ENCODE measurements around the gene DNAAF2.

Gene DNAAF2

GRCh38 chr14:49641697-49642129, 6.7 kb upstream of the DNAAF2 start:
- POLR2A ChIA-PET = no interaction called here

More at GRCh38 chr14:49641697-49642129, 6.7 kb upstream of the DNAAF2 start:
- Histone ChIP-seq H3K4me1 (ENCODE audit: control insufficient read depth, insufficient read depth, low read length) (peaks cover 15% of the 10 kb centered on the region), H3K36me3 (ENCODE audit: control insufficient read depth in 2 of 2, insufficient read depth in 1 of 2, low read length in 2 of 2) (peaks cover 19 to 24% of the 10 kb centered on the region in 2 experiments; a peak in 2 of 3 replicates), H3K27ac (ENCODE audit: extremely low read depth, low read depth, low read length) (peak overlapping the region; percentile 21; the same call in 1 of the 2 replicates), H3K9me3 (ENCODE audit: control insufficient read depth, insufficient read depth, low read depth, low read length) (no peaks in the 10 kb centered on the region), H3K4me3 (ENCODE audit: low read depth, low read length) (no peak overlapping the region)
- CTCF ChIA-PET = no interaction called here
- TF ChIP-seq ZBTB20 (tag by site-specific recombination; IDR thresholded peaks at IDR 0.05) = peak; percentile 24; the same call in 1 of the 2 replicates
- no peak for TF ChIP-seq ZNF157 (tag by site-specific recombination; IDR thresholded peaks at IDR 0.05)
- TF ChIP-seq ZNF76 (tag by site-specific recombination; IDR thresholded peaks at IDR 0.05; ENCODE audit: borderline replicate concordance, low read depth) = no peak
- no peak for TF ChIP-seq ZBTB17 (tag by site-specific recombination; IDR thresholded peaks at IDR 0.05)
- TF ChIP-seq ZNF48 (tag by site-specific recombination; IDR thresholded peaks at IDR 0.05) = no peak
- no peak for TF ChIP-seq GLIS2 (tag by site-specific recombination; IDR thresholded peaks at IDR 0.05)
- TF ChIP-seq ZNF2 (tag by site-specific recombination; IDR thresholded peaks at IDR 0.05) = no peak
- 0 out of 2 replicates have a peak, but pooled peaks have one; percentile 14 for TF ChIP-seq ZXDB (tag by site-specific recombination; IDR thresholded peaks at IDR 0.05)
- TF ChIP-seq PRDM6 (tag by site-specific recombination; IDR thresholded peaks at IDR 0.05) = no peak
- TF ChIP-seq ZNF169 (tag by site-specific recombination; IDR thresholded peaks at IDR 0.05) = no peak
- TF ChIP-seq ZNF18 (tag by site-specific recombination; IDR thresholded peaks at IDR 0.05) = peak; percentile 44; the same call in 1 of the 2 replicates
- no peak for TF ChIP-seq REPIN1 (tag by site-specific recombination; IDR thresholded peaks at IDR 0.05; ENCODE audit: low read depth)
- TF ChIP-seq ZNF777 (tag by site-specific recombination; IDR thresholded peaks at IDR 0.05; ENCODE audit: borderline replicate concordance) = no peak
- TF ChIP-seq ZNF362 (tag by site-specific recombination; IDR thresholded peaks at IDR 0.05) = no peak
- TF ChIP-seq CTCF (tag by site-specific recombination; IDR thresholded peaks at IDR 0.05) = no peak
- peak; percentile 65 for TF ChIP-seq ZNF10 (tag by site-specific recombination; IDR thresholded peaks at IDR 0.05)
- TF ChIP-seq HOXD13 (CRISPR knock-in tag; IDR thresholded peaks at IDR 0.05; ENCODE audit: borderline replicate concordance) = no peak
- TF ChIP-seq EGR2 (tag by site-specific recombination; IDR thresholded peaks at IDR 0.05; ENCODE audit: low read depth) = no peak
- no peak for TF ChIP-seq ZNF530 (tag by site-specific recombination; IDR thresholded peaks at IDR 0.05; ENCODE audit: low read depth)
- TF ChIP-seq GFI1B (tag by site-specific recombination; IDR thresholded peaks at IDR 0.05) = peak; percentile 75
- TF ChIP-seq MYNN (tag by site-specific recombination; IDR thresholded peaks at IDR 0.05; ENCODE audit: borderline replicate concordance) = no peak
- TF ChIP-seq ZNF707 (tag by site-specific recombination; IDR thresholded peaks at IDR 0.05) = no peak
- peak; percentile 41; the same call in 1 of the 2 replicates for TF ChIP-seq PRDM1 (tag by site-specific recombination; IDR thresholded peaks at IDR 0.05)
